GM23248 (cell line): Measurements from ENCODE around the gene COL6A3.

Experiments
- EZH2 ChIP-seq: fragments of 200-600 bp; sonication (generic); IDR thresholded peaks from 2 replicates; pipeline ENCODE4 v1.6.1; 2018; ENCODE audit warnings: antibody characterized with exemption, mild to moderate bottlenecking; ENCODE audit not compliant: insufficient read depth, poor library complexity, severe bottlenecking
- EZH2phosphoT487 ChIP-seq: fragments of 200-600 bp; sonication (generic); IDR thresholded peaks from 2 replicates; pipeline ENCODE4 v1.6.1; 2018; ENCODE audit warnings: antibody characterized with exemption, moderate library complexity, mild to moderate bottlenecking, low read depth; ENCODE audit not compliant: insufficient read depth

- TF ChIP-seq EZH2 (no peak), EZH2phosphoT487 (no peak)
Observed at GRCh38 chr2:237392186-237392585, 21.8 kb downstream of the COL6A3 start.
